GM20000 (cell line): ENCODE measurements around the gene RER1.

ENCODE experiments used
- DNase-seq: peaks from one replicate; pipeline ENCODE4 v3.0.0; 2012; ENCODE audit warnings: low spot score
- CTCF ChIP-seq: IDR thresholded peaks from 2 replicates; pipeline ENCODE4 v1.5.1; 2012; ENCODE audit warnings: mild to moderate bottlenecking, control low read depth; ENCODE audit errors: extremely low read depth, missing control alignments

Gene RER1

GRCh38 chr1:2454227-2454626, 62.6 kb downstream of the RER1 start:
- no peak for TF ChIP-seq CTCF
- DNase-seq, result no peak
